ENCODE data around the gene RNLS. TPM values are rescaled to one million over a fixed set of nuclear protein-coding genes. Genes with fewer than 3 reads are reported as not detected.

The RNLS gene
- total RNA-seq, 1 experiment from 2014 or later, result 11.4 TPM

DNA sequence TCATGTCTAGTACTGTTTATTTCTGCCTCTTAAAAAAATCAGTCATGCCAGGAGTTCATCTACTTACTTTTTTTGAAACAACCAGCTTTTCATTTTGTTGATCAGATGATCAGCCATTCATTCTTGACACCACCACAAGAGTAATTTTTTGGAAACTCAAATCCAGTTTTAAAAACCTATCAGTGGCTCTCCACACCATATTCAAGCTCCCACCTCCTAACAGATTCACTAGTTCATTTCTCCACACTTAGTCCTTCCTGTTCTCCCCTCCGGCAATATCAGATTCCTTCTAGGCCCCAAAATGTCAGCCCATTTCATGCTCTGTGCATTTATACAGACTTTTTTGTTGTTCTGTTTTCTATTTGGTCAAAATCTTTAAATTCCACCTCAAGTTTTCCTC lies 341.6 kb downstream of the RNLS start:
- ChIA-PET CTCF (no interaction called here), POLR2A (no interaction called here)
- ATAC-seq (no peak), DNase-seq (ENCODE audit: low read depth, low spot score) (no peak)
- Histone ChIP-seq H3K27me3 (ENCODE audit: control insufficient read depth, insufficient read depth, low read length) (no peaks in the 10 kb centered on the region; the same call in 1 of the 2 replicates), H3K27ac (ENCODE audit: low read length) (peak overlapping the region; percentile 63), H3K4me3 (ENCODE audit: low read depth in 2 of 2, low read length in 2 of 2) (no peak overlapping the region), H3K36me3 (ENCODE audit: control insufficient read depth, insufficient read depth, low read length) (no peaks in the 10 kb centered on the region), H3K4me1 (ENCODE audit: control insufficient read depth, insufficient read depth, low read length) (peaks cover 23% of the 10 kb centered on the region), H3K9me3 (ENCODE audit: control insufficient read depth, insufficient read depth, low read depth, low read length) (no peaks in the 10 kb centered on the region)
- intact Hi-C loops (cut with micrococcal nuclease; ENCODE audit: unreplicated experiment) (no loop called here), in situ Hi-C loops (cut with HindIII; ENCODE audit: low pct_unique_long_range_greater_than_20kb, low sequenced_read_pairs) (no loop called here)
- TF ChIP-seq POLR2AphosphoS5 (IDR thresholded peaks at IDR 0.05; ENCODE audit: low read depth, low read length) (no peak), SIN3A (IDR thresholded peaks at IDR 0.05; ENCODE audit: borderline replicate concordance, insufficient read depth, low read depth, low read length) (no peak), TCF7L2 (IDR thresholded peaks at IDR 0.05; ENCODE audit: low read depth, low read length) (no peak)
- TF ChIP-seq, protein P1, sequence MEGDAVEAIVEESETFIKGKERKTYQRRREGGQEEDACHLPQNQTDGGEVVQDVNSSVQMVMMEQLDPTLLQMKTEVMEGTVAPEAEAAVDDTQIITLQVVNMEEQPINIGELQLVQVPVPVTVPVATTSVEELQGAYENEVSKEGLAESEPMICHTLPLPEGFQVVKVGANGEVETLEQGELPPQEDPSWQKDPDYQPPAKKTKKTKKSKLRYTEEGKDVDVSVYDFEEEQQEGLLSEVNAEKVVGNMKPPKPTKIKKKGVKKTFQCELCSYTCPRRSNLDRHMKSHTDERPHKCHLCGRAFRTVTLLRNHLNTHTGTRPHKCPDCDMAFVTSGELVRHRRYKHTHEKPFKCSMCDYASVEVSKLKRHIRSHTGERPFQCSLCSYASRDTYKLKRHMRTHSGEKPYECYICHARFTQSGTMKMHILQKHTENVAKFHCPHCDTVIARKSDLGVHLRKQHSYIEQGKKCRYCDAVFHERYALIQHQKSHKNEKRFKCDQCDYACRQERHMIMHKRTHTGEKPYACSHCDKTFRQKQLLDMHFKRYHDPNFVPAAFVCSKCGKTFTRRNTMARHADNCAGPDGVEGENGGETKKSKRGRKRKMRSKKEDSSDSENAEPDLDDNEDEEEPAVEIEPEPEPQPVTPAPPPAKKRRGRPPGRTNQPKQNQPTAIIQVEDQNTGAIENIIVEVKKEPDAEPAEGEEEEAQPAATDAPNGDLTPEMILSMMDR (IDR thresholded peaks at IDR 0.05), result no peak
- TF ChIP-seq, protein P2, sequence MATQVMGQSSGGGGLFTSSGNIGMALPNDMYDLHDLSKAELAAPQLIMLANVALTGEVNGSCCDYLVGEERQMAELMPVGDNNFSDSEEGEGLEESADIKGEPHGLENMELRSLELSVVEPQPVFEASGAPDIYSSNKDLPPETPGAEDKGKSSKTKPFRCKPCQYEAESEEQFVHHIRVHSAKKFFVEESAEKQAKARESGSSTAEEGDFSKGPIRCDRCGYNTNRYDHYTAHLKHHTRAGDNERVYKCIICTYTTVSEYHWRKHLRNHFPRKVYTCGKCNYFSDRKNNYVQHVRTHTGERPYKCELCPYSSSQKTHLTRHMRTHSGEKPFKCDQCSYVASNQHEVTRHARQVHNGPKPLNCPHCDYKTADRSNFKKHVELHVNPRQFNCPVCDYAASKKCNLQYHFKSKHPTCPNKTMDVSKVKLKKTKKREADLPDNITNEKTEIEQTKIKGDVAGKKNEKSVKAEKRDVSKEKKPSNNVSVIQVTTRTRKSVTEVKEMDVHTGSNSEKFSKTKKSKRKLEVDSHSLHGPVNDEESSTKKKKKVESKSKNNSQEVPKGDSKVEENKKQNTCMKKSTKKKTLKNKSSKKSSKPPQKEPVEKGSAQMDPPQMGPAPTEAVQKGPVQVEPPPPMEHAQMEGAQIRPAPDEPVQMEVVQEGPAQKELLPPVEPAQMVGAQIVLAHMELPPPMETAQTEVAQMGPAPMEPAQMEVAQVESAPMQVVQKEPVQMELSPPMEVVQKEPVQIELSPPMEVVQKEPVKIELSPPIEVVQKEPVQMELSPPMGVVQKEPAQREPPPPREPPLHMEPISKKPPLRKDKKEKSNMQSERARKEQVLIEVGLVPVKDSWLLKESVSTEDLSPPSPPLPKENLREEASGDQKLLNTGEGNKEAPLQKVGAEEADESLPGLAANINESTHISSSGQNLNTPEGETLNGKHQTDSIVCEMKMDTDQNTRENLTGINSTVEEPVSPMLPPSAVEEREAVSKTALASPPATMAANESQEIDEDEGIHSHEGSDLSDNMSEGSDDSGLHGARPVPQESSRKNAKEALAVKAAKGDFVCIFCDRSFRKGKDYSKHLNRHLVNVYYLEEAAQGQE (IDR thresholded peaks at IDR 0.05; ENCODE audit: insufficient read depth in 1 of 2, low read depth in 2 of 2, low read length in 1 of 2), result no peak
- no TSS peak for BruUV-seq (replicated peaks)

DNA sequence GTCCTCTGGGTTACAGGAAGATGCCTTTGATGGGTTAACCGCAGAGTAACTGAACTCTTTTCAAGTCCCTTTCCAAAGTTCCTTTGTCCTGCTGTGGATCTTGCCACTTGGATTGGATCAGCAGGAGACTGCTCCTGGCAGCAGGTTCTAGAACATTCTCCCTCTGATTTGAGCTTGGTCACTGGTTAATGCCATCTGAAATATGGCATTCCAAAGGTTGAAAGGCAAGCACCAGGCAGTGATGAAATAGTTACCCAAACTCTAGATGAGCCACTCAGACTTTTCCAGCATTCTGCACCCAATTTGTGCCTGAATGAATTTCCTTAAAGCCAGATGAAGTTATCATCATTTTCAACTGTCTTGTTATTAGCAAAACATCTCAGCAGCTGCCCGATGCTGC lies 343.9 kb downstream of the RNLS start:
- H3K4me3 ChIP-seq (ENCODE audit: low read depth in 2 of 2, low read length in 2 of 2), result no peak overlapping the region
- peak overlapping the region; percentile 25; the same call in 1 of the 2 replicates for H3K27ac ChIP-seq (ENCODE audit: low read length)
- H3K36me3 ChIP-seq (ENCODE audit: control insufficient read depth, insufficient read depth, low read length), result no peaks in the 10 kb centered on the region
- peaks cover 13% of the 10 kb centered on the region for H3K4me1 ChIP-seq (ENCODE audit: control insufficient read depth, insufficient read depth, low read length)
- in situ Hi-C loops (cut with HindIII; ENCODE audit: low pct_unique_long_range_greater_than_20kb, low sequenced_read_pairs), result no loop called here
- ATAC-seq (no peak), DNase-seq (ENCODE audit: low read depth, low spot score) (no peak)
- intact Hi-C loops (cut with micrococcal nuclease; ENCODE audit: unreplicated experiment), result no loop called here
- H3K27me3 ChIP-seq (ENCODE audit: control insufficient read depth, insufficient read depth, low read length), result no peaks in the 10 kb centered on the region
- BruUV-seq (replicated peaks), result no TSS peak
- TF ChIP-seq, protein P2 (IDR thresholded peaks at IDR 0.05; ENCODE audit: insufficient read depth in 1 of 2, low read depth in 2 of 2, low read length in 1 of 2), result no peak
- TF ChIP-seq POLR2AphosphoS5 (IDR thresholded peaks at IDR 0.05; ENCODE audit: low read depth, low read length) (no peak), TCF7L2 (IDR thresholded peaks at IDR 0.05; ENCODE audit: low read depth, low read length) (no peak), SIN3A (IDR thresholded peaks at IDR 0.05; ENCODE audit: borderline replicate concordance, insufficient read depth, low read depth, low read length) (no peak)
- TF ChIP-seq, protein P1 (IDR thresholded peaks at IDR 0.05), result no peak
- POLR2A ChIA-PET, result no interaction called here
- H3K9me3 ChIP-seq (ENCODE audit: control insufficient read depth, insufficient read depth, low read depth, low read length), result no peaks in the 10 kb centered on the region
- CTCF ChIA-PET, result no interaction called here

All from Panc1 (cell line).